GM19372 (cell line): ENCODE measurements around the gene FUBP3.

Experiments
- ATAC-seq: cut with Tn5 transposase; IDR thresholded peaks from one replicate; pipeline ENCODE4 v1.9.1; 2021; ENCODE audit warnings: mild to moderate bottlenecking, low read depth, moderate library complexity; ENCODE audit not compliant: unreplicated experiment

FUBP3 gene

GRCh38 chr9:130578865-130579737 lies at the start of gene FUBP3:
FUBP3 (plus strand) TSS chr9:130579577; CDS start chr9:130579681, 104 bp downstream.
- ATAC-seq = peak; percentile 74

GRCh38 chr9:130530938-130531337 lies 48.4 kb upstream of the FUBP3 start:
- ATAC-seq = no peak

- no peak for ATAC-seq
Measured at GRCh38 chr9:130531670-130532069, 47.7 kb upstream of the FUBP3 start.

GRCh38 chr9:130532426-130533080 lies 46.8 kb upstream of the FUBP3 start:
- no peak for ATAC-seq

GRCh38 chr9:130535818-130536521 lies 43.4 kb upstream of the FUBP3 start:
- ATAC-seq = no peak

GRCh38 chr9:130536701-130537107 lies 42.7 kb upstream of the FUBP3 start:
- no peak for ATAC-seq

- ATAC-seq = no peak
Measured at GRCh38 chr9:130537346-130538050, 41.9 kb upstream of the FUBP3 start.

- ATAC-seq = no peak
Measured at GRCh38 chr9:130539420-130540223, 39.8 kb upstream of the FUBP3 start.

- ATAC-seq = no peak
Measured at GRCh38 chr9:130541533-130541932, 37.8 kb upstream of the FUBP3 start.

GRCh38 chr9:130542038-130542437 lies 37.3 kb upstream of the FUBP3 start:
- ATAC-seq = no peak

GRCh38 chr9:130542457-130543228 lies 36.7 kb upstream of the FUBP3 start:
- ATAC-seq = no peak

GRCh38 chr9:130543368-130543767 lies 36.0 kb upstream of the FUBP3 start:
- no peak for ATAC-seq

GRCh38 chr9:130543859-130544258 lies 35.5 kb upstream of the FUBP3 start:
- no peak for ATAC-seq

GRCh38 chr9:130544364-130544763 lies 35.0 kb upstream of the FUBP3 start:
- ATAC-seq = no peak

- no peak for ATAC-seq
Measured at GRCh38 chr9:130548103-130548502, 31.3 kb upstream of the FUBP3 start.

- no peak for ATAC-seq
Measured at GRCh38 chr9:130549093-130549735, 30.2 kb upstream of the FUBP3 start.

- no peak for ATAC-seq
Measured at GRCh38 chr9:130554606-130555005, 24.8 kb upstream of the FUBP3 start.

GRCh38 chr9:130555061-130555460 lies 24.3 kb upstream of the FUBP3 start:
- no peak for ATAC-seq

- ATAC-seq = no peak
Measured at GRCh38 chr9:130555968-130556367, 23.4 kb upstream of the FUBP3 start.
